Measurements from ENCODE around the gene FAM216B. TPM values are rescaled to one million over a fixed set of nuclear protein-coding genes. Genes with fewer than 3 reads are reported as not detected.

Gene FAM216B
- total RNA-seq, 1 donor: under 0.01 TPM

GRCh38 chr13:42747399-42747873 lies 33.9 kb upstream of the FAM216B start:
- Histone ChIP-seq H2AFZ (ENCODE audit: low read length) (no peak overlapping the region), H3K9me3 (ENCODE audit: low read depth, low read length) (no peaks in the 10 kb centered on the region), H4K20me1 (ENCODE audit: insufficient read depth, low read length) (no peaks in the 10 kb centered on the region), H3K79me2 (ENCODE audit: insufficient read depth, low read length) (no peaks in the 10 kb centered on the region), H3K4me2 (ENCODE audit: insufficient read depth, low read length) (no peak overlapping the region), H3K27me3 (ENCODE audit: insufficient read depth, low read length) (no peaks in the 10 kb centered on the region), H3K4me3 (ENCODE audit: insufficient read depth, low read length) (no peak overlapping the region), H3K4me1 (ENCODE audit: insufficient read depth, low read length) (peaks cover 9% of the 10 kb centered on the region), H3K27ac (ENCODE audit: low read depth, low read length) (peak overlapping the region; percentile 59), H3K36me3 (ENCODE audit: insufficient read depth, low read length) (no peaks in the 10 kb centered on the region)
- peak; percentile 56 for DNase-seq (ENCODE audit: insufficient read length, low spot score, missing footprints)
- no peak for TF ChIP-seq CTCF (IDR thresholded peaks at IDR 0.05; ENCODE audit: extremely low read depth, low read depth, low read length)

- no peak for TF ChIP-seq CTCF (IDR thresholded peaks at IDR 0.05; ENCODE audit: extremely low read depth, low read depth, low read length)
- no peaks in the 10 kb centered on the region for H3K27me3 ChIP-seq (ENCODE audit: insufficient read depth, low read length)
- no peak overlapping the region for H2AFZ ChIP-seq (ENCODE audit: low read length)
- no peak overlapping the region for H3K27ac ChIP-seq (ENCODE audit: low read depth, low read length)
- H4K20me1 ChIP-seq (ENCODE audit: insufficient read depth, low read length): no peaks in the 10 kb centered on the region
- no peaks in the 10 kb centered on the region for H3K36me3 ChIP-seq (ENCODE audit: insufficient read depth, low read length)
- H3K4me1 ChIP-seq (ENCODE audit: insufficient read depth, low read length): peaks cover 9% of the 10 kb centered on the region
- no peaks in the 10 kb centered on the region for H3K79me2 ChIP-seq (ENCODE audit: insufficient read depth, low read length)
- H3K9me3 ChIP-seq (ENCODE audit: low read depth, low read length): no peaks in the 10 kb centered on the region
- no peak overlapping the region for H3K4me3 ChIP-seq (ENCODE audit: insufficient read depth, low read length)
- H3K4me2 ChIP-seq (ENCODE audit: insufficient read depth, low read length): no peak overlapping the region
- no peak for DNase-seq (ENCODE audit: insufficient read length, low spot score, missing footprints)
Observed at GRCh38 chr13:42750794-42751193, 30.6 kb upstream of the FAM216B start.

GRCh38 chr13:42751693-42752092 lies 29.7 kb upstream of the FAM216B start:
- Histone ChIP-seq H3K27ac (ENCODE audit: low read depth, low read length) (no peak overlapping the region), H3K4me2 (ENCODE audit: insufficient read depth, low read length) (no peak overlapping the region), H3K9me3 (ENCODE audit: low read depth, low read length) (no peaks in the 10 kb centered on the region), H3K4me3 (ENCODE audit: insufficient read depth, low read length) (no peak overlapping the region), H3K4me1 (ENCODE audit: insufficient read depth, low read length) (peaks cover 9% of the 10 kb centered on the region), H3K27me3 (ENCODE audit: insufficient read depth, low read length) (no peaks in the 10 kb centered on the region), H4K20me1 (ENCODE audit: insufficient read depth, low read length) (no peaks in the 10 kb centered on the region), H2AFZ (ENCODE audit: low read length) (no peak overlapping the region), H3K79me2 (ENCODE audit: insufficient read depth, low read length) (no peaks in the 10 kb centered on the region), H3K36me3 (ENCODE audit: insufficient read depth, low read length) (no peaks in the 10 kb centered on the region)
- no peak for TF ChIP-seq CTCF (IDR thresholded peaks at IDR 0.05; ENCODE audit: extremely low read depth, low read depth, low read length)
- no peak for DNase-seq (ENCODE audit: insufficient read length, low spot score, missing footprints)

GRCh38 chr13:42752731-42753130 lies 28.7 kb upstream of the FAM216B start:
- Histone ChIP-seq H3K27ac (ENCODE audit: low read depth, low read length) (no peak overlapping the region), H2AFZ (ENCODE audit: low read length) (no peak overlapping the region), H3K79me2 (ENCODE audit: insufficient read depth, low read length) (no peaks in the 10 kb centered on the region), H3K9me3 (ENCODE audit: low read depth, low read length) (no peaks in the 10 kb centered on the region), H3K4me3 (ENCODE audit: insufficient read depth, low read length) (no peak overlapping the region), H3K27me3 (ENCODE audit: insufficient read depth, low read length) (no peaks in the 10 kb centered on the region), H4K20me1 (ENCODE audit: insufficient read depth, low read length) (no peaks in the 10 kb centered on the region), H3K4me1 (ENCODE audit: insufficient read depth, low read length) (peaks cover 2% of the 10 kb centered on the region), H3K36me3 (ENCODE audit: insufficient read depth, low read length) (no peaks in the 10 kb centered on the region), H3K4me2 (ENCODE audit: insufficient read depth, low read length) (no peak overlapping the region)
- DNase-seq (ENCODE audit: insufficient read length, low spot score, missing footprints): no peak
- no peak for TF ChIP-seq CTCF (IDR thresholded peaks at IDR 0.05; ENCODE audit: extremely low read depth, low read depth, low read length)

All from osteoblast (primary cell).